AG20443 (cell line): ENCODE data around the gene TEX44.
"Not testable (repeated sequence)": the region's sequence is repeated elsewhere in the genome, so short reads cannot be mapped to it uniquely, and the experiment has no call there.

ENCODE experiments used
- DNase-seq: peaks from one replicate; pipeline ENCODE4 v3.0.0; 2012; ENCODE audit warnings: low spot score, mixed read lengths

Gene TEX44

DNA sequence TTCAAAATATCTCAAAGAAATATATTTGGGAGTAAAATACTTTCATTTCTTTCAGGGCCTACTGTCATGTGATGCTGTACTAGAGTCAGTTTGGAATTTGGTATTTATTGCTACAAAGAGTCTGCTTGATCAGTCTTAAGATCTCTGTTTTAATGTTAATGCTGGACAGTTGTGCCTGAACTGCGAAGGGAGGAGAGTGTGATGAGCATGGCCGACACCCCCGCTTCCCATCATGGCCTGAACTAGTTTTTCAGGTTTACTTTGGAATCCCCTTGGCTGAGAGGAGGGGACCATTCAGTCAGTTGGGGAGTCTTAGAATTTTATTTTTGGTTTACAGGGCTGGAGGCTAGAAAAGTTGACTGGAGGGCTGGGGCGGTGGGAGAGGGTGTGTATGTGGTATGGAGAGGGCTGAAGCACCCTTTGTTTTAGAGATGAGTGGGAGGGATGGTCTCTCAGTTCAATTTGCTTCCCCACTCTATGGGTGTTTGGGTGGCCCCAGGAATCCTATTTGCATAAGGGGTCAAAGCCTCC lies 20.9 kb upstream of the TEX44 start:
- DNase-seq: no peak

DNA sequence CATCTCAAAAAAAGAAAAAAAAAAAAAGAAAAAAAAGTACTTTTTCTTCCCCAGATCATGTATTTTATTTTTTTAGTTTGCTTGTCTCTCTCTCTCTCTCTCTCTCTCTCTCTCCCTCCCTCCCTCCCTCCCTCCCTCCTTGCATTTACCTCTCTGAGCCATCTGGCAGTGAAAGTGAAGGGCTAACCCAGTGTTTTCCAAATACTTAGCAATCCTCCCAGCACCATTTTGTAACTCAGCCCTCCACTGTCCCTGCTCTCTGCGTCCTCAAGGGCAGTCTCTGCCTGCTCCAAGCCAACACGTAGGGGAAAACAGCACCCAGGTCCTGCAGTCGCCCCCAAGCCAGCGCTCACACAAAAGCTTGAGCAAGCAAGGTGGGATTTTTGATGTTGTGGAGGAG lies 19.6 kb upstream of the TEX44 start:
- DNase-seq: no peak

DNA sequence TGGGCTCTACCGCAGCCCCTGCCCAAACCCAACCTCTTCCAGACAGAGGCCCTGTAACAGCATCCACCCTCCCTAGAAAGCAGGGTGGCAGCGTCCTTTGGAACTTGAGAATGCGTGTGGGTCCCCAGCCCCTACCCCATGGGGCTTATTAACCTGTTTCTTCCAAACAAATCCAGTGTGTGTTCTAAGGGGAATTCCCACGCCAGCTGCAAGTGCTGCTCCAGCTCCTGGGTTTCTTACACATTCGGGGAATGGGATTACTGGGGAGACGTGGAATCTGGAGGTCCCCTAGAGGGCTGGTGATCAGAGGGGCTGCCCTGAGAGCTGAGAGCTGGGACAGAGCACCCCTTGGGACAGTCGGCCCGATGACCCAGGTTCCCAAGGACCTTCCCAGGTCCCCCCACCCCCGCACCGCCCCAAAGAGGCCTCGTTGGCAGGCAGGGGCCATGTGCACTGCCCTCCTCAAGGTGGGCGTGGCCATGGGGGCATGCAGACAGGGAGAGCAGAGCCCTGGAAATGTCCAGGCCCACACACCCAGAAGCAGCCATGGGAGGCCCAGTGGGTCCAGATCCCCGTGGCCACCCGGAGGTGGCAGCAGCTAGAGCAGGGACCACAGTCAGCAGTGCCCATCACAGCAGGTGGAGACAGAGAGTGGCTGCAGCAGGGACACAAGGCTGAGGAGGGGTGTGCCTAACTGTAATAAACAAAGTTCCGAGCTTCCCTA lies 18.8 kb upstream of the TEX44 start:
- DNase-seq: no peak

DNA sequence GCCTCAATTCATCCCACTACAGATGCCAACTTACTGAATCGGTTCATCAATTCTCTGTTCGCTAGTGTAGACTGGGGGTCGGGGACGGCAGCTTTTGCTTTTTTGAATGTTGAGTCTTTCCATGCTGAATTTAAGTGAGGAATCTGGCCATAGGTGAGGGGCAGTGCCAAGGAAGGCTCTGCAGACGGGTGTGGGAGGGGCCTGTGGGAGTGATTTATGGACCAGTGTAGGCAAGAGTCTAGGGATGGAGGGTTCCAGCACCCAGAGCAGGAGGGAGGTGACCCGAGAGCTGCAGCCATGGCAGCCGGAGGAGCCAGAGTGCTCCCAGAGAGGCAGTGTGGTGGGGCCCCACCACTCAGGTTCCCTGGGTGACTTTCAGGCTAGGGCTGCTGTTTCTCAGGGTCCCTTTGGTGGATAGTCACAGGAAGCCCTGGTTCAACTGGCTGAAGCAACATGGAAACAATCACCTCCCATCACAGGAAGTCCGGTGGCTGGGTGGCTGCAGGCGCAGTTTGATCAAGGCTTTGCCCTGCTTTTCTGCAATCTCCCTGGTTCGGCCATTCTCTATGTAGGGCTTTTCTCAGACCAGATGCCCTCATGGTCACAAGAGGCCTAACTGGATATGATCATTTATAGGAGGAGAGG lies 16.9 kb upstream of the TEX44 start:
- peak; percentile 2 for DNase-seq

DNA sequence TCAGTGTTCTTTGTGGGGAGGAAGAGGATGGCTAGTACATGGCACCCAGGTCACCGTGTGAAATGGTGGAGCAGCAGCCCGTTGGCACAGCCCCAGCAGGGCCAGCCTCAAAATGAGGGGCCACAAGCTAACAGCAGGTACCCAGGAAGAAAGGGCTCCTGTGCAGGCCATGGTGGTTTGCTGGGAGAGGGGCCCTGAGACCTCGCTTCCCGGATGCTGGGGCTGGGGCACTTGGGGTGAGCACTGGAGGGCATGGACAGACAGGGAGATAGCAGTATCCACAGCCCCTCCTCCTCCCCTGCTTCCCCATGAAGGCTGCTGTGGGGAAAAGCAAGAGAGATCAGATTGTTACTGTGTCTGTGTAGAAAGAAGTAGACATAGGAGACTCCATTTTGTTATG lies 16.2 kb upstream of the TEX44 start:
- peak; percentile 2 for DNase-seq

DNA sequence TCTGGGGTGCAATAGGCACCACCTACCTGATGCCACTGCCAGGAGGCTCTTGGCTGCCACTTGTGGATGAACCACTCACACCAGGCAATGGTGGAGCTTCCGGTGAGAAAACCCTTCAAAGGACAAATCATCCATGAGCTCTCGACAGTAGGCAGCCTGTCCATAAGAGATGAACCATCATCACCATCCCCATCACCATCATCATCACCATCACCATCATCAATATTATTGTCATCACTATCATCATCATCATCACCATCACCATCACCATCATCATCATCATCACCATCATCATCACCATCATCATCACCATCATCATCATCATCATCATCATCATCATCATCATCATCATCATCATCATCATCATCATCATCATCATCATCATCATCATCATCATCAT lies 14.0 kb upstream of the TEX44 start:
- not testable (repeated sequence) for DNase-seq

DNA sequence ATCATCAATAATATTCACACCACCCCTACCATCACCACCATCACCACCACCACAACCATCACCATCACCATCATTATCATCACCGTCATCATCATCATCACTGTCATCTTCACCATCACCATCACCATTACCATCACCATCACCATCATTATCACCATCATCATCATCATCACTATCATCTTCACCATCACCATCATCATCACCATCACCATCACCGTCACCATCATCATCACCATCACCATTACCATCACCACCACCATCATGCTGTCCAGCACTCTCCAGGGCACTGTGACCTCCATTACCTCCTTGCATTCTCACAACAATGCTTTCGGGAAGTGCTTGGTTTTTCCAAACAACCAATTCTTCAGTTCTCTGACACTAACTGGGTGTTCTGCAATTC lies 13.1 kb upstream of the TEX44 start:
- no peak for DNase-seq

DNA sequence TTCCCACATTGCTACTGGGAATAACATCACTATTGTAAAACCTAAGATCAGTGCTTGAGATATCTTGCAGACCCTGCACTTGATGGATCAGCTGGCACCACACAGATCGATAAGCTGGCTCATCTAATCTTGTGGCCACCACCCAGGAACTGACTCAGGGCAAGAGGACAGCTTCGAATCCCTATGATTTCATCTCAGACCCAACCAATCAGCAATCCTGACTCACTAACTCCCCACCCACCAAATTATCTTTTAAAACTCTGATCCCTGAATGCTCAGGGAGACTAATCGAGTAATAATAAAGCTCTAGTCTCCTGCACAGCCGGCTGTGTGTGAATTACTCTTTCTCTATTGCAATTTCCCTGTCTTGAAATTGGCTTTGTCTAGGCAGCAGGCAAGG lies 11.3 kb upstream of the TEX44 start:
- no peak for DNase-seq

DNA sequence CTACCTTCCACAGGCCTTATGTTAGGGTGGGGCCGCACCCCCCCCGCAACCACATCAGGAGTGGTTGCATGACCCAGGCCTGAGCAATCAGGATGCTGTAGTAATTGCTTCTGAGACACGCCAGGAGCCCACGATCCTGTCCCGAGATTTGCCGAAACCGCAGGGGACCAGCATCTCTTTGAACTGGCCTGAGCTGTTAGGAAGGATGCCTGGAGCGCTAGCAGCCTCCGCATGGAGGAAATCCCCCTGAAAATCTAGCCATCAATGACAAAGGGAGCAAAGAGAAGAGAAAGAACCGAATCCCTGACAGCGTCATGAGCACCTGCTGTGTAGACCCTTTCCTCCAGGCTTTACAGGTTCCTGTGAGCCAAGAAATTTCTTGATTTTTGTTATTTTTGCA lies 8.7 kb upstream of the TEX44 start:
- no peak for DNase-seq

DNA sequence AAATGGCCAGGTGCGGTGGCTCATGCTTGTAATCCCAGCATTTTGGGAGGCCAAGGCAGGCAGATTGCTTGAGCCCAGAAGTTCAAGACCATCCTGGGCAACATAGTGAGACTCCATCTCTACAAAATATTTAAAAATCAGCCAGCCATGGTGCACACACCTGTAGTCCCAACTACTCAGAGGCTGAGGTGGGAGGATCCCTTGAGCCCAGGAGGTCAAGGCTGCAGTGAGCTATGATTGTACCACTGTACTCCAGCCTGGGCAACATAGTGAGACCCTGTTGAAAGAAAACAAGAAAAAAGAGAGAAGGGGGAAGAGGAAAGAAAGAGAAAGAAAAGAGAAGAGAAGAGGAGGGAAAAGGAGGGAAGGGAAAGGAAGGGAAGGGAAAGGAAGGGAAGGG lies 4.9 kb upstream of the TEX44 start:
- DNase-seq: not testable (repeated sequence)

DNA sequence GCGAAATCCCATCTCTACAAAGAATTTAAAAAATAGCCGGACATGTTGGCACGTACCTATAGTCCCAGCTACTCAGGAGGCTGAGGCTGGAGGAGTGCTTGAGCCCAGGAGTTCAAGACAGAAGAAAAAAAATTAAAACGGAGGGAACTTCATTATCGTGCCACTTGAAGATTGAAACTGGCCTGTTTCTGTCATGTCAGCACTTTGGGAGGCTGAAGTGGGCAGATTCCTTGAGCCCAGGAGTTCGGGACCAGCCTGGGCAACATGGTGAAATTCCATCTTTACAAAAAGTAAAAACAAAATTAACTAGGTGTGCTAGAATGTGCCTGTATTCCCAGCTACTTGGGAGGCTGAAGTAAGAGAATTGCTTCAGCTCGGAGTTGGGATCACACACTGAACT lies 3.0 kb upstream of the TEX44 start:
- DNase-seq: no peak

DNA sequence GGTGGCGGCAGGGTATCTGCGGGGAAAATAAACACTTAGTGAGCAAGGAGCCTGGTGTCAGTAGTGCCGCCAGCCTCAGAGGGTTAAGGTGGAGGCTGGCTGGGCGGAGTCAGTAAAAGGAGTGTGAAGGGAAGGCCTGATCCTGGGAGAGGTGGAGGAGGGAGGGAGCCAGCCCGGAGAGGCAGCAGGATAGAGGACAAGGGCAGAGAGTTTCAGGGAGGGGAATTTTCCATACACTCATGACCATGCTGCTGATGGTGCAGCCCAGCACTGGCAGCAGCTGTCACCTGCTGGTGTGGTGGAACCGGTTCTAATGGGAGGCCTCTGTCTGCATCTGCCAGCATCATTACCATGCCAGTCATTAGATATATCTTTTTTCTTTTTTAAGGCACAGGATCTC lies 2.0 kb upstream of the TEX44 start:
- DNase-seq: no peak

DNA sequence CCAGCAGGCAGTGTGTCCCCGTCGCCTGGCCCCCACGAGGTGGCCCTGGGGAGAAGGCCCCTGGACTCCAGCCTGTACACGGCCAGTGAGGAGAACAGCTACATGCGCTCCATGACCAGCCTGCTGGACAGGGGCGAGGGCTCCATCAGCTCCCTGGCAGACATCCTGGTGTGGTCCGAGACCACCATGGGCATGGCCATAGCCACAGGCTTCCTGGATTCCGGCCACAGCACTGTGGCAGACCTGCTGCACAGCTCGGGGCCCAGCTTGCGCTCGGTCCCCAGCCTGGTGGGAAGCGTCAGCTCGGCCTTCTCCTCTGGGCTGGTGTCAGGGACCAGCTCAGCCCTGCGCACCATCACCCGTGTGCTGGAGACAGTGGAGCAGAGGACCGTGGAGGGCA lies 1.0 kb downstream of the TEX44 start:
- DNase-seq: no peak

DNA sequence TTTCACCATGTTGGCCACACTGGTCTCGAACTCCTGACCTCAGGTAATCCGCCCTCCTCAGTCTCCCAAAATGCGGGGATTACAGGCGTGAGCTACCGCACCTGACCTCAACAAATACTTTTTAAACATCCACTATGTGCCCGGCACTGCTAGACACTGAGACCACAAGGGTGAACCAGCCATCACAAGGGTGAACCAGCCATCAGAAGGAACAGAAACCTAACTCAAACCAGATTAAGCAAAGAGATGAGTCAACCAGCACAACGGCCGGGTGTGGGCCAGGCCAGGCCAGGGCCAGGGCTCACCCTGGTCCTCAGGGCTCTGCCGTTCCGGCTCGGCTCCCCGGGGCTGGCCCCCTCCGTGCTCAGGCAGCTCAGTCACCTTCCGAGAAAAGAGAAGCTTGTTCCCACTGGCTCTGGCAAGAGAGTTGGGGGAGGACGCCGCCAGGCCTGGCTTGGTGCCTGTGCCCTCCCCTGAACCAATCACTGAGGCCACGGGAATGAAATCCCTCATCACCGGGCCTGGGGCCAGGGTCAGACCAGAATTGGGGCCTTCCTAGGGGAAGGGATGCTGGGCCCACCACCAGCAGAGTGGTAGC lies 4.4 kb downstream of the TEX44 start:
- peak; percentile 83 for DNase-seq

DNA sequence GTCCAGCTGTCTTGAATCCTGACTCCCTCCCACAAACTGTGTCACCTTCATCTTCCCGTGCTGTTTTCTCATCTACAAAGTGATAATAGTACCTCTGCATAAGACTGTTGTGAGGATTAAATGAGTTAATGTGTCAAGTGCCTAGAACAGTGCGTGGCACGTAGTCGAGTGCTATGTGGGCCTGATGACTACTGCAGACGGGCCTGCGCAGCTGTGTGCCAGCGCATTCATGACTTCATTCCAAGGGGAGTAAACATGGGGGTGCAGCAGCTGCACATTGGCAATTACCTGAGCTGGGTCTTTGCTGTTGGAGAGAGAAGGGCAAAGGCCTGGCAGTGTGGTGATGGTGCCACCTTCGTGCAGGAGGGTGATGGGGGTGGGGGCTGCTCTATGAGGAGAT lies 5.0 kb downstream of the TEX44 start:
- DNase-seq: no peak

DNA sequence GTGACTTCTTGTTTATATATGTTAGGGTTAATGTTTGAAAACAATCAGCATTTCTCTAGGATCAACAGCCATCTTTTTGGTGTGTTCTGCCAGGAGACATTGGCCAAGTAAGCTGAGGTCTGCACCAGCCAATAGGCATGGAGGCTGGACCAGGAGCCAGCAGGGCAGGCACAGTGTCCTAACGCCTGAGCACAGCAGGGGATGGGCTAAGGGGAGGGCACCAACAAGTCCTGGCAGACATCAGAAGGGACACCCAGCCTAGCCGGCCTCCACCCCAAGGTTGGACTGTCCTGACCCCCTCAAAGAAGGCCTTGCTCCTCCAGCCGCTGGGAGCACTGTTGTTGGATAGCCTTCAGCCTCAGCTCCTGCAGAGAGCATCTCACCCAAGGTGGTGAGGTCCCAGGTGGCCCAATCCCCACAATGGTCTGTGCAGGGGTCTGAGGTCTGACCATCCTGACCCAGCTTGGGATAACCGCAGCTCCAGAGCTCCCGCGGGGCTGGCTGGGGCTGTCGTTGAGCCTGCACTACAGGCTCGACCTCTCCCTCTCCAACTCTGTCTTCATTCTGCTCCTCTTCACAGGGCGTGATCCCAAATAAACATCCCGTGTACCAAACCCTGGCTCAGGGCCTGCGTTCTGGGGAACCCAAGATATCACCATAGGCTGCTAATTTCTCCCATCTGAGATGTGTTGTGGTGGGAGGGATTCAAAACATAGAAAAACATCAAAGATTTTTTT lies 8.1 kb downstream of the TEX44 start:
- DNase-seq: no peak

DNA sequence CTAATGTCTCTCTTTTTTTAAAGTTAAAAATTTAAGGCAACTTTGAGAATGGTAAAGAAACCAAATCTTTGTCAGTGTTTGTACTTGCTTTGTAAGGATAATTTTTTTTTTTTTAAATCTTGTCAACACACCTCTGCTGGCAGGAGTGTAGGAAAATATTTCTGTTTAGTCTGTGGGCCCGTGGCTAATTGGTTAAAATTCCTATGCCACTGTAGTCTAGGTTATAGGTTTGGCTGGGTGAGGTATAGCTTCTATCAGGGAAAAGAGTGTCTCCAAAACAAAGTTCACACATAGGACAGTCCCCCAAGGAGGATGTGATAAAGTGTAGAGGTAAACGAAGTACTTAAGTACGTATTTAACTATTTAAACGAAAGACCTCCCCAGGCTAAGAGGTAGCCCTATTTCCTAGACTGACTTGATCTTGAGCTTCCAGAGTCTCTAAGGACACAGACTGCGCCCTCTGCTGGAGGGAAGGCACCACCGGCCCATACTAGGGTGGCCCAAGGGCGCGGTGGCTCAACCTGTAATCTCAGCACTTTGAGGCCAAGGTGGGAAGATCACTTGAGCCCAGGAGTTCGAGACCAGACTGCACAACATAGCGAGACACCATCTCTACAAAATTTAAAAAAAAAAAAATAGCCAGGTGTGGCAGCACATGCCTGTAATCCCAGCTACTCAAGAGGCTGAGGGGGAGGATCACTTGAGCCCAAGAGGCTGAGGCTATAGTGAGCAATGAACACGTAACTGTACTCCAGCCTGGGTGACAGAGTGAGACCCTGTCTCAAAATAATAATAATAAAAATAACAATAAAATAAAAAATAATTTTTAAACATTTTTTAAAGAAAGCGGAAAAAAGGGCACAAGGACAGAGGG lies 8.9 kb downstream of the TEX44 start:
- DNase-seq: peak; percentile 80

DNA sequence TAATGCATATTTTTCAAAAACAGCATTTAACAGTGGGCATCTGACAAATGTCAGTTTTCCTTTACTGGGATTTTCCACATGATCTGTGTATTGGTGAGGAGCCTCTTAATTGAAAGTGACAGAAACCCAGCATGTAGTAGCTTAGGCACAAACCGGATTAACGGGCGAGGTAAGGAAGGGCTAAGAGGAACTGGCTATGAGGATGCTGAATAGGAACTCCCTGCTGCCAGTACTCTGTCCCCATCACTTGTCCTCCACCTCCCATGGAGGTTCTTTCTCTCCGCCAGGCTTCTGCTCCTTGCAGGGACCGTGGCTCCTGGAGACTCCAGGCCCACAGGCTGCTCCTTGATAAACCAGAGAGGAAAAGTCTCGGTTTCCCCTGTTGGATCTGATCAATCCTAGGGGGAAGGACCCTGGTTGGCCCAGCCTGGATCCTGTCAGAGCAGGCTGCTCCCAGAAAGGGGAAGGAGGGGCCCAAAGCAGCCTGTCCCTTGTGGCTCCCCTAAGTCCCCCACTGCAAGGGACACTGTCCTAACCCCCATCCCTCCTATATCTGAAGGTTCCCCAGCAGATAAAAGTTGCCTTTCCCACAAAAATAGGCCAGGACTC lies 10.3 kb downstream of the TEX44 start:
- DNase-seq: no peak

DNA sequence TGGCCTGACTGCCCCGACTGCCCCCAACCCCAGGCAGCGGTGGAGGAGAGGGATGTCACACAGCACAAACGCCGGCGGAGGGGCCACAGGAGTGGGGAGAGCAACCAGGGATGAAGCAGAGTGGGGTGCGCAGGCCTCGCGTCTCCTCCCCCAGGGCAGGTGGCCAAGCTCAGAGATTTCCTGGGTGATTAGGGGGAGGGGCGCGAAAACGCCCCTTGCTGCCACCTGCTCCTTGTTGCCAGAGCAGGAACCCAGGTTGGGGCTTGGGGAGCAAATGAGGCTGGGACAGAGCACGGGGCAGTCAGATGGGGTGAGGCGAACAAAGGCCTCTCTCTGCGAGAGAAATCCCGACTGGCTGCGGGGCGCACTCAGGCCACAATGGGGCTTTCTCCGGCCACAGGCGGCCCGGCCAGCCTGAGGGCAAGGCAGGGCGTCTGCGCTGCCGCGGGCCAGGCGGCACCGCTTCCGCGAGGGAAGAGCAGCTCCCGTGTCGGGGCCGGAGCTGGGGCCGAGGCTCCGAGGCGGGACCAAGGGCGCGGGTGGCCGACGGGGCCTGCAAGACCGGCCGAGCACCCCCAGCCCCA lies 11.5 kb downstream of the TEX44 start:
- no peak for DNase-seq

DNA sequence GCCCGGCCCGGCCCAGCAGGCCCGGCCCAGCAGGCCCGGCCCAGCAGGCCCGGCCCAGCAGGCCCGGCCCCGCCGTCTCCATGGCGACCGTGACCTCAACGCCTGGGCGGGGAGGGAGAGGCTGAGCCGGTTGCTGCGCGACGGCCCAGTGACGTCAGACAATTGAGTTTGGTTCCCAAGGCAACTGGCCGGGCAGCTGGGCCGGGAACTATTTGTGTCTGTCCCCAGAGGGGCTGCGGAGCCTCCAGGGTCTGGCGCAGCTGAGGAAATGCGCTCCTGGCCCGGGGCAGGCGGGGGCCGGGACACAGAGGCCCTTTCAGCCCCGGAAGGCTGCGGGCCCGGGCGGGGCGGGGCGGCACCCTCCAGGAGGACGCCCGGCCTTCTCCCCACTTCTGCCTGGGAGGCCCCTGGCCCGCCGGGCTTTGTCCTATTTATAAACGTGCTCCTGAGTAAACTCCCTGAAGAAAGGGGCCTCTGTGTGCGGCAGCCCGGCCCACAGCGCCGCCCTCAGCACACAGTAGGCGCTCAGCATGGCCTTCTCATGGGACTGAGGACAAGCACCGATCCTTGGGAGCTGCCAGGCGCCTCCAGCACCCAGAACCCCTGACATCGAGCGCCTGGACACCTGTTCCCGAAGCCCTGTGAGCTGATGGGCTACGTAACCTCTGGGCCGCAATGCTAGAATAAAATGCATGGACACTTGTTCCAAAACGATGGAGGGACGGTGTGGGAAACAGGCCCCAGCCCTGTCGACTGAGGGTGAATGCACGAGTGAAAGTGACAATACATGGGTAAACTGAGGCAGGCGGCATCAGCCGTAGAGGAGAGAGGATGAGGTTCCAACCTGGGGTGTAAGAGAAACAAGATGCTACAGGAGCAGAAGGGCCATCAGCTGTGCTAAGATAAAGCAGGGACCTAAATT lies 12.3 kb downstream of the TEX44 start:
- peak; percentile 99 for DNase-seq
